Nephron progenitor cell (in vitro differentiated cells): ENCODE results near the gene ITGAE.
"Not testable (repeated sequence)": the region's sequence is repeated elsewhere in the genome, so short reads cannot be mapped to it uniquely, and the experiment has no call there.

Experiments used
- DNase-seq: peaks from one replicate; pipeline ENCODE4 v3.0.0; 2021
- H3K27ac Mint-ChIP-seq: 2 replicates; pipeline ENCODE4 v1.8.0; 2021; ENCODE audit warnings: mild to moderate bottlenecking, moderate library complexity, mixed read lengths
- H3K27me3 Mint-ChIP-seq: 2 replicates; pipeline ENCODE4 v1.8.0; 2021; ENCODE audit warnings: mild to moderate bottlenecking, low read depth, mixed read lengths; ENCODE audit not compliant: poor library complexity
- H3K36me3 Mint-ChIP-seq: 2 replicates; pipeline ENCODE4 v1.8.0; 2021; ENCODE audit warnings: low read depth, mixed read lengths
- H3K4me1 Mint-ChIP-seq: 2 replicates; pipeline ENCODE4 v1.8.0; 2021; ENCODE audit warnings: mixed read lengths
- H3K4me3 Mint-ChIP-seq: 2 replicates; pipeline ENCODE4 v1.8.0; 2021; ENCODE audit warnings: mild to moderate bottlenecking, moderate library complexity, mixed read lengths
- H3K9me3 Mint-ChIP-seq: 2 replicates; pipeline ENCODE4 v1.8.0; 2021; ENCODE audit warnings: mild to moderate bottlenecking, moderate library complexity, mixed read lengths
- CTCF ChIP-seq: fragments of 200-600 bp; sonication (generic); IDR thresholded peaks from 2 replicates; pipeline ENCODE4 v1.5.0; 2021; ENCODE audit warnings: antibody characterized with exemption

The ITGAE gene

GRCh38 chr17:3794557-3795389 lies 6.2 kb downstream of the ITGAE start:
- H3K4me3 Mint-ChIP-seq: no peak overlapping the region
- DNase-seq: no peak
- H3K27ac Mint-ChIP-seq: peak overlapping the region; percentile 83
- peaks cover 33% of the 10 kb centered on the region for H3K4me1 Mint-ChIP-seq
- H3K27me3 Mint-ChIP-seq: peaks cover 6% of the 10 kb centered on the region
- no peaks in the 10 kb centered on the region for H3K36me3 Mint-ChIP-seq
- no peaks in the 10 kb centered on the region for H3K9me3 Mint-ChIP-seq
- TF ChIP-seq CTCF: no peak

- H3K27ac Mint-ChIP-seq, DNase-seq, H3K36me3 Mint-ChIP-seq, H3K27me3 Mint-ChIP-seq, H3K4me3 Mint-ChIP-seq, H3K9me3 Mint-ChIP-seq: not testable (repeated sequence)
- peaks cover 33% of the 10 kb centered on the region for H3K4me1 Mint-ChIP-seq
Measured at GRCh38 chr17:3794152-3794551, 6.8 kb downstream of the ITGAE start.

- peaks cover 29% of the 10 kb centered on the region for H3K4me1 Mint-ChIP-seq
- DNase-seq, H3K27ac Mint-ChIP-seq, H3K4me3 Mint-ChIP-seq, H3K27me3 Mint-ChIP-seq, H3K36me3 Mint-ChIP-seq, H3K9me3 Mint-ChIP-seq: not testable (repeated sequence)
Measured at GRCh38 chr17:3793258-3793657, 7.7 kb downstream of the ITGAE start.

GRCh38 chr17:3792481-3792880 lies 8.5 kb downstream of the ITGAE start:
- Mint-ChIP-seq H3K4me1 (peaks cover 27% of the 10 kb centered on the region), H3K4me3 (no peak overlapping the region), H3K9me3 (no peaks in the 10 kb centered on the region), H3K27me3 (peaks cover 5% of the 10 kb centered on the region), H3K27ac (no peak overlapping the region), H3K36me3 (no peaks in the 10 kb centered on the region)
- no peak for DNase-seq
- TF ChIP-seq CTCF: no peak

GRCh38 chr17:3788200-3788599 lies 12.8 kb downstream of the ITGAE start:
- Mint-ChIP-seq H3K36me3 (no peaks in the 10 kb centered on the region), H3K4me1 (no peaks in the 10 kb centered on the region), H3K27ac (no peak overlapping the region), H3K9me3 (peaks cover 10% of the 10 kb centered on the region), H3K4me3 (no peak overlapping the region), H3K27me3 (peaks cover 9% of the 10 kb centered on the region)
- no peak for DNase-seq
- TF ChIP-seq CTCF: no peak

GRCh38 chr17:3785323-3785722 lies 15.7 kb downstream of the ITGAE start:
- not testable (repeated sequence) for H3K4me1 Mint-ChIP-seq, DNase-seq, H3K4me3 Mint-ChIP-seq, H3K27ac Mint-ChIP-seq, H3K36me3 Mint-ChIP-seq
- peaks cover 12% of the 10 kb centered on the region for H3K27me3 Mint-ChIP-seq
- H3K9me3 Mint-ChIP-seq: peaks cover 10% of the 10 kb centered on the region

- no peak overlapping the region for H3K27ac Mint-ChIP-seq
- DNase-seq: no peak
- no peaks in the 10 kb centered on the region for H3K4me1 Mint-ChIP-seq
- H3K36me3 Mint-ChIP-seq: no peaks in the 10 kb centered on the region
- H3K4me3 Mint-ChIP-seq: no peak overlapping the region
- peaks cover 7% of the 10 kb centered on the region for H3K27me3 Mint-ChIP-seq
- TF ChIP-seq CTCF: no peak
- H3K9me3 Mint-ChIP-seq: peaks cover 10% of the 10 kb centered on the region
Measured at GRCh38 chr17:3782751-3783150, 18.2 kb downstream of the ITGAE start.
